B cell (primary cell): Measurements from ENCODE around the gene F12.

Source experiments
- EZH2 ChIP-seq: IDR thresholded peaks from 2 replicates; pipeline ENCODE4 v1.6.1; 2012; ENCODE audit warnings: borderline replicate concordance, low read depth, mild to moderate bottlenecking, moderate library complexity, low read length; ENCODE audit not compliant: insufficient read depth, poor library complexity, severe bottlenecking
- TF ChIP-seq, protein P1 (sequence below): fragments of 200-600 bp; IDR thresholded peaks from one replicate; pipeline ENCODE4 v1.8.0; 2022; ENCODE audit warnings: antibody characterized with exemption, mild to moderate bottlenecking

DNA sequence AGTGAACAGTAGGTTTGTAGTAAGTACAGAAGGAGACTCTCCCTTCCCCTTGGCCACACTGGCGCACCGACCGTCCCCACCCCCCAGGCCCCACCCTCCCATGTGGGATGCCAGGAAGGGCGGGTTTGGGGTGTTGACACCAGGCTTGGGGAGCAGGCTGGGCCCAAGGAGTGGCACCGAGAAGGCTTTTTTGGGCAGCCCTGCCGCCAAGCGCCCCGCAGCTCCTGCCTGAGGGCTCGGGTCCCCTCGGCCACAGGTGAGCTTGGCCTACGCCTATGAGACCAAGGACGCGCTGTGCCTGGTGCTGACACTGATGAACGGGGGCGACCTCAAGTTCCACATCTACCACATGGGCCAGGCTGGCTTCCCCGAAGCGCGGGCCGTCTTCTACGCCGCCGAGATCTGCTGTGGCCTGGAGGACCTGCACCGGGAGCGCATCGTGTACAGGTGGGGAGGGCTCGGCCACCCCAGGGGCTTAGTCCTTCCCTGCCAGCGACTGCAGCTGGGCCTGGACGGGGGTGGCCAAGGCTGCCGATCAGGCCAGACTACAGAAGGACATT is 24.4 kb upstream of the F12 start:
- TF ChIP-seq, protein P1, sequence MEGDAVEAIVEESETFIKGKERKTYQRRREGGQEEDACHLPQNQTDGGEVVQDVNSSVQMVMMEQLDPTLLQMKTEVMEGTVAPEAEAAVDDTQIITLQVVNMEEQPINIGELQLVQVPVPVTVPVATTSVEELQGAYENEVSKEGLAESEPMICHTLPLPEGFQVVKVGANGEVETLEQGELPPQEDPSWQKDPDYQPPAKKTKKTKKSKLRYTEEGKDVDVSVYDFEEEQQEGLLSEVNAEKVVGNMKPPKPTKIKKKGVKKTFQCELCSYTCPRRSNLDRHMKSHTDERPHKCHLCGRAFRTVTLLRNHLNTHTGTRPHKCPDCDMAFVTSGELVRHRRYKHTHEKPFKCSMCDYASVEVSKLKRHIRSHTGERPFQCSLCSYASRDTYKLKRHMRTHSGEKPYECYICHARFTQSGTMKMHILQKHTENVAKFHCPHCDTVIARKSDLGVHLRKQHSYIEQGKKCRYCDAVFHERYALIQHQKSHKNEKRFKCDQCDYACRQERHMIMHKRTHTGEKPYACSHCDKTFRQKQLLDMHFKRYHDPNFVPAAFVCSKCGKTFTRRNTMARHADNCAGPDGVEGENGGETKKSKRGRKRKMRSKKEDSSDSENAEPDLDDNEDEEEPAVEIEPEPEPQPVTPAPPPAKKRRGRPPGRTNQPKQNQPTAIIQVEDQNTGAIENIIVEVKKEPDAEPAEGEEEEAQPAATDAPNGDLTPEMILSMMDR, result no peak
- no peak for TF ChIP-seq EZH2
